Panc1 (cell line): Measurements from ENCODE around the gene FRMD1. TPM values are rescaled to one million over a fixed set of nuclear protein-coding genes. Genes with fewer than 3 reads are reported as not detected.

Experiments
- ATAC-seq: fragments of 200-7000 bp; cut with Tn5 transposase; 2 replicates; pipeline ENCODE4 v1.9.1; 2020; ENCODE audit warnings: mild to moderate bottlenecking, moderate library complexity
- BruUV-seq: library from RNA; stranded (reverse); fragments of 400-500 nt; replicated peaks from 2 replicates; lab custom pipeline; 2021; lab: Mats Ljungman, UMichigan
- CTCF ChIA-PET: fragments of 300-600 bp; sonication (Branson Sonifier 250); formaldehyde crosslinking; loops from one replicate; lab custom pipeline; 2022; ENCODE audit warnings: antibody characterized with exemption; lab: Charles Lee
- POLR2A ChIA-PET: fragments of 300-600 bp; sonication (Branson Sonifier 250); formaldehyde crosslinking; loops from one replicate; lab custom pipeline; 2022; ENCODE audit warnings: antibody characterized with exemption; lab: Charles Lee
- DNase-seq: peaks from one replicate; pipeline ENCODE4 v3.0.0-alpha.2; 2010; ENCODE audit warnings: low read depth, low spot score
- H3K27ac ChIP-seq: 2 replicates; pipeline ENCODE4 v1.5.1; 2011; ENCODE audit warnings: mild to moderate bottlenecking, low read length, inconsistent platforms
- H3K27me3 ChIP-seq: fragments of 200-500 bp; sonication (Bioruptor generic); 2 replicates; pipeline ENCODE4 v1.6.0; 2014; ENCODE audit warnings: low read length, inconsistent platforms; ENCODE audit not compliant: control insufficient read depth, insufficient read depth
- H3K36me3 ChIP-seq: fragments of 200-500 bp; sonication (Bioruptor generic); 2 replicates; pipeline ENCODE4 v1.5.1; 2014; ENCODE audit warnings: inconsistent platforms, mild to moderate bottlenecking, low read length, moderate library complexity; ENCODE audit not compliant: control insufficient read depth, insufficient read depth
- H3K4me1 ChIP-seq: 2 replicates; pipeline ENCODE4 v1.5.1; 2011; ENCODE audit warnings: inconsistent platforms, mild to moderate bottlenecking, low read length, moderate library complexity; ENCODE audit not compliant: control insufficient read depth, insufficient read depth
- H3K4me3 ChIP-seq, 2 experiments: 2 replicates each; pipeline ENCODE4 v1.5.1; 2011 to 2012; ENCODE audit warnings: low read depth in 2 of 2, low read length in 2 of 2, mild to moderate bottlenecking in 2 of 2, inconsistent platforms in 1 of 2, moderate library complexity in 1 of 2
- H3K9me3 ChIP-seq: fragments of 200-500 bp; sonication (Bioruptor generic); 2 replicates; pipeline ENCODE4 v1.5.1; 2014; ENCODE audit warnings: low read depth, mild to moderate bottlenecking, inconsistent platforms, low read length, moderate library complexity; ENCODE audit not compliant: control insufficient read depth, insufficient read depth
- CTCF ChIP-seq: fragments of 450-650 bp; IDR thresholded peaks from 2 replicates; pipeline ENCODE4 v1.5.1; 2017; ENCODE audit warnings: mild to moderate bottlenecking
- POLR2AphosphoS5 ChIP-seq: IDR thresholded peaks from 2 replicates; pipeline ENCODE4 v1.6.1; 2012; ENCODE audit warnings: mild to moderate bottlenecking, low read depth, low read length, moderate library complexity
- REST ChIP-seq, 2 experiments: IDR thresholded peaks; 2 replicates each; pipeline ENCODE4 v1.6.1; 2011 to 2012; ENCODE audit warnings: low read depth in 2 of 2, control low read depth in 1 of 2, low read length in 1 of 2, mild to moderate bottlenecking in 1 of 2, moderate library complexity in 1 of 2; ENCODE audit not compliant: insufficient read depth in 1 of 2
- SIN3A ChIP-seq: IDR thresholded peaks from 2 replicates; pipeline ENCODE4 v1.6.1; 2012; ENCODE audit warnings: low read depth, mild to moderate bottlenecking, low read length, moderate library complexity, borderline replicate concordance; ENCODE audit not compliant: insufficient read depth
- TCF7L2 ChIP-seq: IDR thresholded peaks from 2 replicates; pipeline ENCODE4 v1.6.1; 2011; ENCODE audit warnings: mild to moderate bottlenecking, low read depth, low read length, inconsistent platforms
- in situ Hi-C: cut with HindIII; loops from 2 replicates; pipeline ENCODE4 v1.10.0; 2016; ENCODE audit warnings: low sequenced_read_pairs, low pct_unique_long_range_greater_than_20kb
- intact Hi-C: fragments of 100-400 bp; cut with micrococcal nuclease; formaldehyde crosslinking; loops from one replicate; pipeline ENCODE4 v1.10.0; 2022; ENCODE audit not compliant: unreplicated experiment
- total RNA-seq: library from RNA; stranded (reverse); gene quantifications from one replicate; pipeline ENCODE4 v1.2.1, GENCODE V29; 2021; ENCODE audit not compliant: unreplicated experiment

The FRMD1 gene
- total RNA-seq, 1 experiment from 2014 or later: 0.15 TPM

- Histone ChIP-seq H3K4me1 (no peaks in the 10 kb centered on the region), H3K4me3 (no peak overlapping the region), H3K9me3 (no peaks in the 10 kb centered on the region), H3K27me3 (no peaks in the 10 kb centered on the region), H3K36me3 (no peaks in the 10 kb centered on the region), H3K27ac (no peak overlapping the region)
- intact Hi-C loops (no loop called here), in situ Hi-C loops (no loop called here)
- POLR2A ChIA-PET: no interaction called here
- CTCF ChIA-PET: no interaction called here
- ATAC-seq (no peak), DNase-seq (no peak)
- TF ChIP-seq REST (IDR thresholded peaks at IDR 0.05; ENCODE audit: insufficient read depth in 1 of 2, low read depth in 2 of 2, low read length in 1 of 2) (no peak), TCF7L2 (no peak), CTCF (no peak), POLR2AphosphoS5 (no peak), SIN3A (no peak)
- no TSS peak for BruUV-seq
These were observed 30.2 kb upstream of the FRMD1 start for GRCh38 chr6:168109171-168109570.

- no peak for TF ChIP-seq POLR2AphosphoS5
- TF ChIP-seq REST (IDR thresholded peaks at IDR 0.05; ENCODE audit: insufficient read depth in 1 of 2, low read depth in 2 of 2, low read length in 1 of 2): no peak
- TF ChIP-seq TCF7L2: no peak
- no peak for TF ChIP-seq SIN3A
- TF ChIP-seq CTCF: no peak
- in situ Hi-C loops (no loop called here), intact Hi-C loops (no loop called here)
- no peak for ATAC-seq
- H3K9me3 ChIP-seq: no peaks in the 10 kb centered on the region
- no peak for DNase-seq
- no peaks in the 10 kb centered on the region for H3K27me3 ChIP-seq
- ChIA-PET CTCF (no interaction called here), POLR2A (no interaction called here)
- H3K27ac ChIP-seq: no peak overlapping the region
- no TSS peak for BruUV-seq
- H3K4me1 ChIP-seq: no peaks in the 10 kb centered on the region
- H3K4me3 ChIP-seq: no peak overlapping the region
- no peaks in the 10 kb centered on the region for H3K36me3 ChIP-seq
These were observed 28.4 kb upstream of the FRMD1 start for GRCh38 chr6:168107191-168107983.
